CMK (cell line): ENCODE results near the gene C1QTNF1.

Source experiments
- DNase-seq: peaks from one replicate; pipeline ENCODE4 v3.0.0-alpha.2; 2010; ENCODE audit warnings: low read depth

Gene C1QTNF1, protein sequence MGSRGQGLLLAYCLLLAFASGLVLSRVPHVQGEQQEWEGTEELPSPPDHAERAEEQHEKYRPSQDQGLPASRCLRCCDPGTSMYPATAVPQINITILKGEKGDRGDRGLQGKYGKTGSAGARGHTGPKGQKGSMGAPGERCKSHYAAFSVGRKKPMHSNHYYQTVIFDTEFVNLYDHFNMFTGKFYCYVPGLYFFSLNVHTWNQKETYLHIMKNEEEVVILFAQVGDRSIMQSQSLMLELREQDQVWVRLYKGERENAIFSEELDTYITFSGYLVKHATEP

DNA sequence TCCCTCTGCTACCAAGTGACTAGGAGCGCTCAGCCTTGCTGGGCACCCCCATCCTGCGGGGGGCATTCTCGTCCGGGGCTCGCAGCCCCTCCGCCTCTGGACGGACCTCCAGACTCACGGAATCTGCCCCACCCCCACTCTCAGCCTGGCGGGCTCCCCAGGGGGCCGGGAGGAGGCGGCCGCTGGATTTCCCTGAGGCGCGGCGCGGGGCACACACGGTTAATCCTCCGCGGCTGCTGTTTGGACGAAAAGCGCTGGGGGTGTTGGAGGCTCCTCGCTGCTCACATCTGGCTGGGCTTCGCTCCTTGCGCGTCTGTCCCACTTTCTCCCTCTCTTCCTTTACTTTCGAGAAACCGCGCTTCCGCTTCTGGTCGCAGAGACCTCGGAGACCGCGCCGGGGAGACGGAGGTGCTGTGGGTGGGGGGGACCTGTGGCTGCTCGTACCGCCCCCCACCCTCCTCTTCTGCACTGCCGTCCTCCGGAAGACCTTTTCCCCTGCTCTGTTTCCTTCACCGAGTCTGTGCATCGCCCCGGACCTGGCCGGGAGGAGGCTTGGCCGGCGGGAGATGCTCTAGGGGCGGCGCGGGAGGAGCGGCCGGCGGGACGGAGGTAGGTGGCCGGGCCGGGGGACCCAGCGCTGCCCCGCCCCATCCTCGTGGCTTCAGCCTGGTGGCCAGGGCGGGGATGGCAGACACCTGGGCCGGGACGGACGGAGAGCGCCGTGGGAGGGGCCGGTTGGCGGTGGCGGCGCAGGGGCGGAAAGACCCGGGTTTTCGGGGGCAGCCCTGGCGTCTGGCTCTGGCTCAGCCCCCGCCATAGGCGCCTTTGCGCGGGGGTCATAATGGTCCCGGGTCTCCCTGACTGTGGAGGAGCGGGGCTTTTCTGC, at the start of gene C1QTNF1:
Gene C1QTNF1, plus strand, starts transcription at position 284 of the 886 bp plus-strand sequence. CDS start 19,800 bp downstream, outside the sequence.
- no peak for DNase-seq

GRCh38 chr17:78974635-78975591, 49.1 kb upstream of the C1QTNF1 start:
- DNase-seq = no peak

DNA sequence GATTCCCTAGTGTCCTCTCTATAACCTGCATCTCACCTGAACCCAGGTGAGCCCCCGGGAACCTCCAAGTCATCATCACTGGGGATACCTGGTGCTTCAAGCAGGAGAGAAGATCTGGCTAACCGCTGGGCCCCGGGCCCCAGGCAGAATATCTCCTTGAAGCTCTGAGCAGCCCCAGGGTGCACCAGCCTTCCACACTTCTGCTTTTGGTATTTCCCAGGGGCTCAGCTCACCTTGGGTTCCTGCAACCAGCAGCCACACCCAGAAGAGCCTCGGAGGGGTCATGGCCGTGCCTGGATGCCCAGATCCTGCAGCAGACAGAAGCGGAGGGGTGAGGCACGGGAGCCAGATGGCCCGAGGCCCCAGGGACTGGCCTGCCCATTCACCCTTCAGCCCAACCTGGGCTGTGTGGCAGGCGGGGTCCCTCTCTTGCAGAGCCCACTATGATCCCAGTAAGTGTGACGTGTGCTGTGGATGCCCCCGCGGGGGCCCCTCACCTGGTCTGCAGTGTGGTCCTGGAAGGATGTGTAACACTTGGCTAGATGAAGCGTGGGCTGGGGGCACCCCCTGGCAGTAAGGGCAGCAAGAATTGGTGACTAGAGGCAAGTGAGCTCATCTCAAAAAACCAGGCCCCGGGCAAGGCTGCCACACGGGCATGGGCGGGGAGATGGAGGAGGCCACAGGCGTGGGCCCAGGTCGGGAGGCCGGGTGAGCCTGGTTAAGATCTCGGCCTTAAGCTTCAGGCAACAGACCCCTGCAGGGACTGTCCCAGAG, 46.9 kb upstream of the C1QTNF1 start:
- DNase-seq = no peak

DNA sequence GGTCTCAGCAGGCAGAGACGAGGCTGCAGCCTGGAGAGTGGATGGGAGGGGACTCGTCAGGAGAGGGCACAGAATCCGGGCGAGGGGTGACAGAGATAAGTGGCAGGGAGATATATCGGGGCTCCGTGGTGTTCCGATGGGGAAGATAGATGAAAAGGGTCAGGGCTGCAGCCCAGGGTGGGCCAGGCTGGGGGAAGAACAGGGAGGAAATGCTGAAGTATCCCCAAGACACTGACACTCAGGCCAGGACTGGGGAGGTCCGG, 46.4 kb upstream of the C1QTNF1 start:
- no peak for DNase-seq

DNA sequence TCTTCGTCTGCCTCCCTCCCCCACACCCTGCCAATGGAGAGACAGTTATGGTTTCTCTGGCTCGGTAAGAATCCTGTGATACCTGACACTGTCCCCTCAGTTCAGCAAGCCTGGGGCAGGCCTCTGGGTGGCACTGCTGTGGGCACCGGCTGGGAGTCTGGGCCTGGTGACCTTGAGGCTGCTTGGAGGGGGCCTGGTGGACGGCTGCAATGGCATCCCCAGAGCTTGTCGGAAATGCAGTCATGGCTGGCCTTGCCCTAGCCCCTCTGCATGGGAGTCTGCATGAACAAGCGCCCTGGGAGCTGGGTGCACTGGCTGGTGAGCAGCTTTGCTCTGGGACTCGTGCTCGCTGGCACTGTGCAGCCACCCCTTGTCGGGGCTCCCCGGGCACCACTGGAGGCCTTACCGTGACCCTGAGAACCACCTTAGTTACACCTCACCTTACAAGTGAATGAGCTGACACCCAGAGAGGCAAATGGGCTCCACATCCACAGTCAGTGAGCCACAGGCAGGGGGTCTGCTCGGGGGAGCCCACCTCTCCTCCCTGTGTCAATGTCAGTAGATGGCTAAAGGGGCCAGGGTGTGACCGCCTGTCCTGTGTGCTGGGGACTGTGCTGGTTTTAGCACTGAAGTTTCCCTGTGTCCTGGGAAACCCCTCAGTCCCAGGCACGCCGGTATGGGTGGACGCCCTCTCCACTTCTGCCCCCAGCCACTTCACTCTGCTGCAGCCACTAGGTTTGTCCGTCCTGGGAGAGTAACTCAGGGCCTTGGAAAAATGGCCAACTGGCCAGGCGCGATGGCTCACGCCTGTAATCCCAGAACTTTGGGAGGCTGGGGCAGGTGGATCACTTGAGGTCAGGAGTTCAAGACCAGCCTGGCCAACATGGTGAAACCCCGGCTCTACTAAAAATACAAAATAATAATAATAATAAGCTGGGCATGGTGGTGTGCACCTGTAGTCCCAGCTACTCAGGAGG, 45.7 kb upstream of the C1QTNF1 start:
- no peak for DNase-seq

- DNase-seq = no peak
Measured at GRCh38 chr17:78979780-78980623, 44.0 kb upstream of the C1QTNF1 start, which contains the start of gene LGALS3BP. Gene LGALS3BP (minus strand): TSS chr17:78979923. CDS start chr17:78977191, 2,732 bp downstream.

DNA sequence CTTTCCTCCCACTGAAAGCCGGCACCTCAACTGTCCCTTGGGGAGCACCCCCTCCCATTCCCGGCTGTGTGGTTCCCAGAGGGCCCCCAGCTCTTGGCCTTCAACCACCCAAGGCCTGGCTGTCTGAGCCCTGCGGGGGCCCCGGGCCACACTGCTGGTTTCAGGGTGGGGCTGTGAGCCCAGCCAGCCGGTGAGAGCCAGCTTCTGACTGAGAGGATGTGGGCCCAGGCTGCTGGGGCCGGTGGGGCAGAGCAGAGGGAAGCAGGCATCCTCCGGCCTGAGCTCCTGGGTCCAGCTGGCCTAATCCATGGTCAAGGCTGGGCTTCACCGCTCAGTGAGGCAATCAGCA, 43.4 kb upstream of the C1QTNF1 start:
- no peak for DNase-seq

- no peak for DNase-seq
Measured at GRCh38 chr17:78981010-78981888, 42.7 kb upstream of the C1QTNF1 start.

GRCh38 chr17:78985395-78985794, 38.6 kb upstream of the C1QTNF1 start:
- no peak for DNase-seq

- DNase-seq = peak; percentile 30
Measured at GRCh38 chr17:78986048-78986648, 37.8 kb upstream of the C1QTNF1 start.

DNA sequence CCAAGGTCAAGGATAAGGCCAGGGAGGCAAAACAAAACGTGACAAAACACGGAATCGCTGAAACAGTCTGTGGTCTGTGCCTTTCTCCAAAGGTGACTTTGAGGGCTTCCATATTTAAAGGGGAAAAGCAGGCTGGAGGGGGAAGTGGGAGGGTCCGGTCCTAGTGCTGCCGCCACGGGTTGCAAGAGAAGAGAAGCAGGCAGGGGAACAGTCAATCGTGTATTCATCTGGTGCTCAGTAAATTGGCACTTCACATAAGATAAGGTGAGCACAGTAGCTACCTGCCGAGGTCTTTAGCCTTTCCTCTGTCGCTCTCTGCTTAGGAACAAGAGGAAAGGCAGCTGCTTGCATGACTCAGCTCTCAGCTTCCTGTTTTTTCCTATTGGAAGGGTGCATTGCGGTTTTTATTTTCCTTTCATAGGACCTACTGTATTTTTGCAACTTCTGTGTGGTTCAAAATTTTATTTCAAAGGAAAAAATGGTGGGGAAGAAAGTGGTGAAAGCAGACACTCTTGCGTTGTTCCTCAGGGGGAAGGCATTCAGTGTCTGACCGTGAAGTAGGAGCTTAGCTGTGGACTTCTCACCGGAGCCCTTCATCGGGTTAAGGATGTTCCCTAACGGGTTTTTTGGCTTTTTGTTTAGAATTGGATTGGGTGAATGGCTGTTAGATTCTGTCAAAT, 37.2 kb upstream of the C1QTNF1 start:
- DNase-seq = no peak

- no peak for DNase-seq
Measured at GRCh38 chr17:78988152-78988551, 35.8 kb upstream of the C1QTNF1 start.

GRCh38 chr17:78990349-78991016, 33.5 kb upstream of the C1QTNF1 start:
- no peak for DNase-seq

DNA sequence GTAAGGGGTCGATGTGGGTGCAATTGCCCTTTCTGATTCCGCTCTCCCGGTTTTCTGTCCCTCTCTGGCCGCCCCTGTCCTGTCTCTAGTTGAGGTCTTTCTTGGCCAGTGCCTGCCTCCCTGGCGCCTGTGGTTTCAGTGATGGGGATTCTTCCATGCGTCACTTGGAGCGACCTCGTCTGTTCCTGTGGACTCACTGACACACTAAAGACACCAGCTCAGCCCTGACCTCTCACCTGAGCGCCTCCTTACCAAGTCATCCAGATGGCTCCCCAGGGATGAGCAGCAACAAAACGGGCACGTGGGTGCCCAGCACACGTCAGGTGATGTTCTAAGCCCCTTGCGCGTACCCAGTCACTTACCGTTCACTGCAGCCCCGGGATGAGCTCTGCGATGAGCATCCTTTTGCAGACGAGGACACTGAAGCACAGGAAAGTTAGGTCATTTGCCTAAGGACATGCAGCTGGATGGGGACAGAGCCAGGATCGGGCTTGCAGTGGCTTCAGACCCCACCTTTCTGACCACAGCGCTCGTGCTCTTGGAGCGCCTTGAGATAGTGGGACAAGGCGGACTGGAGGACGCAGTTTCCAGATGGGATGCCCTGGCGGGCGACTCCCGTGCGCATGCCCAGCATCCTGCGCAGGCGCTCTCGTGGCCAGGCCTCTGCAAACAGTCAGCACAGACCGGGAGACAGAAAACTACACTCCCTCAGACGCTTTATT, 32.8 kb upstream of the C1QTNF1 start:
- no peak for DNase-seq

DNA sequence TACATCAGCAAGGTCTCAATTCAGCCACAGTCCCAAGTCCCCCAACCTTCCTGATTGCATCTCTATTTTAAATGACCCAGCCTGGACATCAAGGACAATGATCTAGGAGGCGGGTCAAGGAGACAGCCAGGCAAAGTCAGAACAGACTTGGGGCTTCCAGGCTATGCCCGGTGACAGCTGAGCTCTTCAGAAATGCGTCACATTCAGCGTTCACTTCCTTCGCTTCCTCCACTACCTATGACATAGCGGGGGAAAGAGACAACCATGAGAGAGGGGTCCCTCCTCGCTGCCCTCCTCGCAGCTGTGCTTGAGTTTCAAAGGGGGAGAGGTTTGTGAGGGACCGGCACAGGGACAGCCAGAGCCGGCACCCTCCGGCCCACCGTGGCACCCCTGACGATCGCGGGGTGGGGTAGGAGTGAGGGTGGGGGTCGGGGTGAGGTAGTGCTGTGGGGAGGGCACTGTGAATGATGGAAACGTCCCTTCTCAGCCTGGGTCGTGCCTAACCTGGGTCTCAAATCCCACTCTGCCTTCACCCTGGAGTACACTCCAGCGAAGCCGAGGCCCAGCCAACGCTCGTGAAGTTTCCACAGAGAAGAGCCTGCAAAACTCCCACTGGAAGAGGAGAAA, 31.9 kb upstream of the C1QTNF1 start:
- DNase-seq = no peak
